ENCODE results near the gene SLCO3A1. TPM values are rescaled to one million over a fixed set of nuclear protein-coding genes. Genes with fewer than 3 reads are reported as not detected.

SLCO3A1 gene
- total and polyA plus RNA-seq, 2 of the 8 experiments (the other 6 are each of a cell fraction or from before 2014, with no cell fraction given), result 15.1 to 20.4 TPM

GRCh38 chr15:92132982-92133755 is 279.7 kb downstream of the SLCO3A1 start:
- 88% methylated on average over 17 of the region's 17 CpGs; no CpG with 5 or more reads in 1 of the 2 experiments for WGBS, 2 experiments (ENCODE audit: extremely low coverage in 1 of 2, insufficient coverage in 1 of 2, insufficient read length in 1 of 2, insufficient replicate concordance in 2 of 2, low coverage in 1 of 2, low lambda C conversion rate in 2 of 2, missing lambda C conversion rate in 1 of 2)
- H2AK5ac ChIP-seq (ENCODE audit: low read depth, low read length), result no peak overlapping the region
- H3K18ac ChIP-seq (ENCODE audit: extremely low read depth, low read length), result no peak overlapping the region
- no peaks in the 10 kb centered on the region for H3K9me3 ChIP-seq (ENCODE audit: insufficient read depth in 2 of 2, low read depth in 1 of 2, low read length in 1 of 2)
- no peak overlapping the region for H2AFZ ChIP-seq (ENCODE audit: low read length)
- TF ChIP-seq TCF12 (IDR thresholded peaks at IDR 0.05; ENCODE audit: low read depth, low read length), result no peak
- no peak for TF ChIP-seq BACH1 (IDR thresholded peaks at IDR 0.05; ENCODE audit: low read length)
- no peak for TF ChIP-seq POU5F1 (IDR thresholded peaks at IDR 0.05; ENCODE audit: low read depth, low read length)
- no peak for TF ChIP-seq FOSL1 (IDR thresholded peaks at IDR 0.05; ENCODE audit: insufficient read depth, low read depth, low read length)
- no peak for TF ChIP-seq SAP30 (IDR thresholded peaks at IDR 0.05; ENCODE audit: insufficient read depth, insufficient replicate concordance, low read length)
- TF ChIP-seq SUZ12 (IDR thresholded peaks at IDR 0.05; ENCODE audit: low read length), result no peak
- no peak for TF ChIP-seq RXRA (IDR thresholded peaks at IDR 0.05; ENCODE audit: insufficient read depth, low read depth, low read length)
- TF ChIP-seq MAX (IDR thresholded peaks at IDR 0.05), result no peak
- no peak for TF ChIP-seq E2F6 (IDR thresholded peaks at IDR 0.05)
- TF ChIP-seq RFX5 (IDR thresholded peaks at IDR 0.05; ENCODE audit: borderline replicate concordance, low read depth, low read length), result no peak
- TF ChIP-seq SIN3A (conservative IDR thresholded peaks at IDR 0.05 in 1 of 2, IDR thresholded peaks at IDR 0.05 in 1 of 2; ENCODE audit: low read depth in 1 of 2, low read length in 2 of 2), result no peak
- ChIA-PET POLR2A (ENCODE audit: partially characterized antibody) (interaction anchor here (1.3 kb wide), 1 partner anchor 9 kb away, joined by 5 read pairs; no protein-coding TSS in a partner anchor), CTCF (ENCODE audit: partially characterized antibody) (no interaction called here)
- no peaks in the 10 kb centered on the region for H3K79me1 ChIP-seq (ENCODE audit: low read depth, low read length)
- no peak overlapping the region for H2BK120ac ChIP-seq (replicated peaks; ENCODE audit: low read depth, low read length)
- H3K56ac ChIP-seq (replicated peaks; ENCODE audit: insufficient read length, low read depth, low read length), result no peak overlapping the region
- H3K27ac ChIP-seq (ENCODE audit: low read depth, low read length), result no peak overlapping the region
- H3K27me3 ChIP-seq (replicated peaks in 1 of 4; ENCODE audit: control insufficient read depth in 3 of 4, extremely low read depth in 1 of 4, insufficient read depth in 3 of 4, low read length in 3 of 4), result no peaks in the 10 kb centered on the region
- H4K20me1 ChIP-seq (replicated peaks in 1 of 2; ENCODE audit: control insufficient read depth in 1 of 2, insufficient read depth in 2 of 2, low read length in 2 of 2), result no peaks in the 10 kb centered on the region
- no peak overlapping the region for H3K4ac ChIP-seq (replicated peaks; ENCODE audit: insufficient read length, low read depth, low read length)
- no peak overlapping the region for H3K4me3 ChIP-seq (ENCODE audit: extremely low read depth in 1 of 4, insufficient read depth in 2 of 4, low read depth in 3 of 4, low read length in 4 of 4)
- FAIRE-seq, result no peak
- H3K23ac ChIP-seq (ENCODE audit: insufficient read length), result no peak overlapping the region
- no peak overlapping the region for H3K9ac ChIP-seq (replicated peaks in 1 of 4; ENCODE audit: extremely low read depth in 1 of 4, low read depth in 3 of 4, low read length in 3 of 4)
- no peaks in the 10 kb centered on the region for H3K79me2 ChIP-seq (ENCODE audit: control insufficient read depth in 1 of 2, insufficient read depth in 2 of 2, low read length in 2 of 2)
- no peak overlapping the region for H2BK5ac ChIP-seq (ENCODE audit: low read depth, low read length)
- H4K8ac ChIP-seq (ENCODE audit: extremely low read depth, insufficient read depth, low read length), result no peak overlapping the region
- H3K23me2 ChIP-seq (ENCODE audit: low read depth, low read length), result no peaks in the 10 kb centered on the region
- no peak overlapping the region for H3K4me2 ChIP-seq (ENCODE audit: insufficient read depth in 1 of 2, low read depth in 2 of 2, low read length in 2 of 2)
- no peak overlapping the region for H4K91ac ChIP-seq (replicated peaks; ENCODE audit: insufficient read length, low read length)
- H2BK20ac ChIP-seq (ENCODE audit: low read length), result no peak overlapping the region
- H3K14ac ChIP-seq (ENCODE audit: insufficient read length), result no peak overlapping the region
- H2BK12ac ChIP-seq (ENCODE audit: low read depth, low read length), result no peak overlapping the region
- DNase-seq (ENCODE audit: low read depth in 1 of 2, low spot score in 2 of 2), result no peak
- no peak overlapping the region for H2BK15ac ChIP-seq (ENCODE audit: low read length)
- no peak overlapping the region for H4K5ac ChIP-seq (ENCODE audit: insufficient read length, low read depth, low read length)
- H3K4me1 ChIP-seq (replicated peaks in 1 of 4; ENCODE audit: control insufficient read depth in 3 of 4, insufficient read depth in 4 of 4, low read length in 3 of 4), result peaks cover 0 to 6% (median 1%) of the 10 kb centered on the region in 4 experiments; a peak in 2 of 7 replicates
- H3K36me3 ChIP-seq (ENCODE audit: control insufficient read depth in 2 of 4, insufficient read depth in 4 of 4, low read length in 3 of 4), result no peaks in the 10 kb centered on the region
